PC-9 (cell line): ENCODE measurements around the gene AGRN. TPM values are rescaled to one million over a fixed set of nuclear protein-coding genes. Genes with fewer than 3 reads are reported as not detected.

Experiments used
- BruUV-seq: library from RNA; stranded (reverse); fragments of 400-500 nt; replicated peaks from 2 replicates; lab custom pipeline; 2021; lab: Mats Ljungman, UMichigan
- CTCF ChIA-PET: fragments of 300-600 bp; sonication (Branson Sonifier 250); formaldehyde crosslinking; loops from one replicate; lab custom pipeline; 2022; ENCODE audit warnings: antibody characterized with exemption; lab: Charles Lee
- POLR2A ChIA-PET: fragments of 300-600 bp; sonication (Branson Sonifier 250); formaldehyde crosslinking; loops from one replicate; lab custom pipeline; 2022; ENCODE audit warnings: antibody characterized with exemption; ENCODE audit not compliant: unreplicated experiment; lab: Charles Lee
- DNase-seq, 2 experiments: peaks; one replicate each; pipeline versions ENCODE4 v3.0.0 to v3.0.0-alpha.2; 2015 to 2022; ENCODE audit warnings: mixed read lengths in 1 of 2
- H2AFZ ChIP-seq: fragments of 200-600 bp; sonication (generic); 2 replicates; pipeline ENCODE4 v1.8.1; 2017; ENCODE audit warnings: antibody characterized with exemption
- H3F3A ChIP-seq: fragments of 200-600 bp; sonication (generic); 2 replicates; pipeline ENCODE4 v1.8.1; 2017; ENCODE audit warnings: antibody characterized with exemption, mild to moderate bottlenecking, low read depth; ENCODE audit not compliant: insufficient read depth
- H3K27ac ChIP-seq: fragments of 200-600 bp; sonication (generic); 2 replicates; pipeline ENCODE4 v1.6.1; 2016; ENCODE audit warnings: mixed run types
- H3K27me3 ChIP-seq: fragments of 200-600 bp; sonication (generic); 2 replicates; pipeline ENCODE4 v1.6.1; 2016; ENCODE audit warnings: low read depth, mixed run types; ENCODE audit not compliant: insufficient read depth
- H3K36me3 ChIP-seq: fragments of 200-600 bp; sonication (generic); 2 replicates; pipeline ENCODE4 v1.6.1; 2016; ENCODE audit warnings: low read depth, mixed run types
- H3K4me1 ChIP-seq: fragments of 200-600 bp; sonication (generic); replicated peaks from 2 replicates; pipeline ENCODE4 v1.6.1; 2016; ENCODE audit warnings: mixed run types; ENCODE audit not compliant: insufficient read depth
- H3K4me2 ChIP-seq: fragments of 200-600 bp; sonication (generic); 2 replicates; pipeline ENCODE4 v1.6.1; 2017; ENCODE audit warnings: mixed run types
- H3K4me3 ChIP-seq: fragments of 200-600 bp; sonication (generic); 2 replicates; pipeline ENCODE4 v1.6.1; 2016; ENCODE audit warnings: mixed run types
- H3K79me2 ChIP-seq: fragments of 200-600 bp; sonication (generic); 2 replicates; pipeline ENCODE4 v1.6.1; 2017; ENCODE audit warnings: low read depth, mixed run types
- H3K9me2 ChIP-seq: fragments of 200-600 bp; sonication (generic); 2 replicates; pipeline ENCODE4 v1.8.1; 2017; ENCODE audit warnings: mild to moderate bottlenecking; ENCODE audit not compliant: insufficient read depth
- H3K9me3 ChIP-seq: fragments of 200-600 bp; sonication (generic); 2 replicates; pipeline ENCODE4 v1.8.1; 2016; ENCODE audit warnings: low read depth; ENCODE audit not compliant: insufficient read depth
- H4K20me1 ChIP-seq: fragments of 200-600 bp; sonication (generic); 2 replicates; pipeline ENCODE4 v1.8.1; 2017; ENCODE audit not compliant: insufficient read depth
- EZH2 ChIP-seq: fragments of 200-600 bp; sonication (generic); IDR thresholded peaks from 2 replicates; pipeline ENCODE4 v1.8.0; 2017; ENCODE audit warnings: antibody characterized with exemption, low read depth
- intact Hi-C: fragments of 100-400 bp; cut with micrococcal nuclease; formaldehyde crosslinking; loops from one replicate; pipeline ENCODE4 v1.10.0; 2022; ENCODE audit not compliant: unreplicated experiment
- total RNA-seq: library from RNA; stranded (reverse); gene quantifications from 2 replicates; pipeline ENCODE4 v1.2.3, GENCODE V29; 2021
- TF ChIP-seq, protein P1 (sequence below): fragments of 200-600 bp; sonication (generic); conservative IDR thresholded peaks from 2 replicates; pipeline ENCODE4 v1.6.1; 2017; ENCODE audit warnings: mixed run types, antibody characterized with exemption, mild to moderate bottlenecking, moderate library complexity

Gene AGRN
- total RNA-seq, 1 experiment from 2014 or later: 278 TPM

DNA sequence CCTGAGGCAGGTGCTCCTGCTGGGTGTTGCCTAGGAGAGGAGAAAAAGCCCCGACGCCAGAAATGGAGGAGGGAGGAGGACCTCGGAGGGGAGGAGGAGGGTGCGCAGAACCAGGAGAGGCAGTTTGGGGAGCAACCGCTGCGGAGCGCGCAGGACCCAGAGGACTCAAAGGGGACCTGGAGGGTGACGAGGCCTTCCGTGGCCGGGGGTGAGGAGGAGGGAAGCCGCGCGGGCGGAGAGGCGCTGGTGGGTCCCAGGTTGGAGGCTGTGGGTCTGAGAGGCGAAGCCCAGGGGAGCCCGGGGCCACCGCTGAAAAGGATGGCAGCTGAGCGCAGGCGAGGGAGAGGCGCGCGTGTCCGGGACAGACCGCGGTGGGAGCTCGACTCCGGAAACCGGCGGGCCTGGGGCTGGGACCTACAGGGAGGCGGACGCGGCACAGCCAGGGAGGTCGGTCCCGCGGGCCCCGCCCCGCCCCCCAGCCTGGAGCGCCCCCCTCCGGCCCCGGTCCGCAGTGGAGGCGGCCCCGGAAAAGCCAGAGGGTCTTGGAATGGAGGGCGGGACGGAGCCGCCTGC, 39.1 kb downstream of the AGRN start:
- Histone ChIP-seq H3K27me3 (no peaks in the 10 kb centered on the region), H3K4me1 (peaks cover 33% of the 10 kb centered on the region), H3K4me3 (peak overlapping the region; percentile 79), H3K9me3 (no peaks in the 10 kb centered on the region), H3K4me2 (peak overlapping the region; percentile 96), H3K79me2 (no peaks in the 10 kb centered on the region), H4K20me1 (no peaks in the 10 kb centered on the region; the same call in 1 of the 2 replicates), H3K9me2 (no peaks in the 10 kb centered on the region), H3K27ac (no peak overlapping the region), H3F3A (peaks cover 29% of the 10 kb centered on the region; the same call in 1 of the 2 replicates), H2AFZ (peak overlapping the region; percentile 82), H3K36me3 (no peaks in the 10 kb centered on the region)
- TF ChIP-seq, protein P1, sequence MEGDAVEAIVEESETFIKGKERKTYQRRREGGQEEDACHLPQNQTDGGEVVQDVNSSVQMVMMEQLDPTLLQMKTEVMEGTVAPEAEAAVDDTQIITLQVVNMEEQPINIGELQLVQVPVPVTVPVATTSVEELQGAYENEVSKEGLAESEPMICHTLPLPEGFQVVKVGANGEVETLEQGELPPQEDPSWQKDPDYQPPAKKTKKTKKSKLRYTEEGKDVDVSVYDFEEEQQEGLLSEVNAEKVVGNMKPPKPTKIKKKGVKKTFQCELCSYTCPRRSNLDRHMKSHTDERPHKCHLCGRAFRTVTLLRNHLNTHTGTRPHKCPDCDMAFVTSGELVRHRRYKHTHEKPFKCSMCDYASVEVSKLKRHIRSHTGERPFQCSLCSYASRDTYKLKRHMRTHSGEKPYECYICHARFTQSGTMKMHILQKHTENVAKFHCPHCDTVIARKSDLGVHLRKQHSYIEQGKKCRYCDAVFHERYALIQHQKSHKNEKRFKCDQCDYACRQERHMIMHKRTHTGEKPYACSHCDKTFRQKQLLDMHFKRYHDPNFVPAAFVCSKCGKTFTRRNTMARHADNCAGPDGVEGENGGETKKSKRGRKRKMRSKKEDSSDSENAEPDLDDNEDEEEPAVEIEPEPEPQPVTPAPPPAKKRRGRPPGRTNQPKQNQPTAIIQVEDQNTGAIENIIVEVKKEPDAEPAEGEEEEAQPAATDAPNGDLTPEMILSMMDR: no peak; the same call in 1 of the 2 replicates
- TF ChIP-seq EZH2: no peak
- intact Hi-C loops: no loop called here
- BruUV-seq: no TSS peak
- peak in 1 of 2 experiments; percentile 34 for DNase-seq
- CTCF ChIA-PET: interaction anchor here (0.6 to 0.7 kb wide), 2 partner anchors 21 to 45 kb away, joined by 3 to 4 read pairs; no protein-coding TSS in a partner anchor
- POLR2A ChIA-PET: no interaction called here

DNA sequence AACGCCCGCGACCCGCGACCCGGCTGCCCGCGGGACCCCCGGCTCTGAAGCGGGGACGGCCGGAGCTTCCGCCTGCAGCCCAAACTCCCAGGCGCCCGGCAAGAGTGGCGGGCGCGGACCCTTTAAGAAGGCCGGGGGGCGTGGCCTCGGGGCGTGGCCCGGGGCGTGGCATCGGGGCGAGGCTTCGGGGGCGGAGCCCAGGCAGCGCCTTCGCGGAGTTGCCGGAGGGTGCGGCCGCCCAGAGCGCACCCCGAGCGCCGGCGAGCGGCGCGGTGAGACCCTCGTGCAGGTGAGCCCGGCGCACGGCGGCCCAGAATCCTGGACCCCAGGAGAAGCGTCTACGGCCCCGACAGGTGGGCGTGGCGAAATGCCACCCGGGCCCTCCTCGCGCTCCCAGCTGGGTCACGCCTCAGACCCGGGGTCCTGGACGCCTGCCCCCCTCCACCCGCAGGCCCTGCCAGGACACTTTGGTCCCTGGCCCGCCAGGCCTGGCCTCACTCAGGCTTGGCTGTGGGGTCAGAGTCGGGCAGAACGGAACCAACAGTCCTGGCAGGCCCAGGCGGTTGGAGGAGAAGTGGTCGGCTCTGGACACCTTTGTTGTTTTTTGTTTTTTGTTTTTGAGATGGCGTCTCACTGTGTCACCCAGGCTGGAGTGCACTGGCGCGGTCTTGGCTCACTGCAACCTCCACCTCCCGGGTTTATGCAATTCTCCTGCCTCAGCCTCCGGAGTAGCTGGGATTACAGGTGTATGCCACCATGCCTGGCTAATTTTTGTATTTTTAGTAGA, 39.8 kb downstream of the AGRN start:
- H3K4me1 ChIP-seq: peaks cover 37% of the 10 kb centered on the region
- peak overlapping the region; percentile 79 for H3K4me3 ChIP-seq
- no peaks in the 10 kb centered on the region for H3K9me2 ChIP-seq
- intact Hi-C loops: no loop called here
- ChIA-PET CTCF (no interaction called here), POLR2A (no interaction called here)
- H3K79me2 ChIP-seq: no peaks in the 10 kb centered on the region
- H3F3A ChIP-seq: peaks cover 35% of the 10 kb centered on the region
- no peaks in the 10 kb centered on the region for H3K36me3 ChIP-seq
- no peak for TF ChIP-seq EZH2
- TF ChIP-seq, protein P1: no peak
- H3K27me3 ChIP-seq: no peaks in the 10 kb centered on the region
- peak overlapping the region; percentile 82 for H2AFZ ChIP-seq
- no peaks in the 10 kb centered on the region; the same call in 1 of the 2 replicates for H4K20me1 ChIP-seq
- H3K27ac ChIP-seq: no peak overlapping the region
- peak overlapping the region; percentile 96 for H3K4me2 ChIP-seq
- H3K9me3 ChIP-seq: no peaks in the 10 kb centered on the region
- DNase-seq: peak; percentile 72 to 91
- TSS peak; percentile 46 for BruUV-seq

DNA sequence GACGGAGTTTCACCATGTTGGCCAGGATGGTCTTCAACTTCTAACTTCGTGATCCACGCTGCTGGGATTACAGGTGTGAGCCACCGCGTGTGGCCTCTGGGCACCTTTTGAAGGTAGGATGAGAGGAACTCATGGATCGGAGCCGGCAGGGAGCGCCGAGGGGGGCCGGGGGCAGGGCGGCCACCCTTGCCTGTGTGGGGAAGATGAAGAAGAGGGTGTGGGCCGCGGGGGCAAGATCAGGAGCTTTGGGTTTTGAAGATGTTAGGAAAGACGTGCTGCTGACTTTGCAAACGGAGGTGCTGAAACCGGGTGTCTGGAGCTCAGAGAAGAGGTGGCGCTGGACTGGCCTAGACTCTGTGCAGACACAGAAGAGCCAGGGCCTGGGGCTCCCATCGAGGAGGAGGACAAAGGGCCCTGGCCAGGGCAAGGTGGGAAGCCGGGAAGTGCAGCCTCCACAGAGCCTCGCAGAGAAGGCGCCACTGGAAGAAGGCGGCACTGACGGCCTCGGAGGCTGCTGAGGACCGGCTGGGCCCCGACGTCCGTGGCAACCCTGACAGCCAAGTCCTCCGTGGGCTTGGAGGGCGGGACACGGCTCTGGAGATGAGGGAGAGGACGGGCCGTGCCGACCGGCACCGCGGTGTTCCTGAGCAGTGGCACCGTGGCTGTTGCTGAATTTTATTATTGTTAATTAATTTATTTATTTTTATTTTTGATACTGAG, 40.5 kb downstream of the AGRN start:
- Histone ChIP-seq H3K36me3 (no peaks in the 10 kb centered on the region), H3K27ac (no peak overlapping the region), H3K4me2 (peak overlapping the region; percentile 96), H3K9me2 (no peaks in the 10 kb centered on the region), H4K20me1 (no peaks in the 10 kb centered on the region; the same call in 1 of the 2 replicates), H2AFZ (no peak overlapping the region), H3K4me3 (peak overlapping the region; percentile 79; the same call in 1 of the 2 replicates), H3K4me1 (peaks cover 37% of the 10 kb centered on the region), H3K27me3 (no peaks in the 10 kb centered on the region), H3F3A (peaks cover 37% of the 10 kb centered on the region), H3K79me2 (no peaks in the 10 kb centered on the region), H3K9me3 (no peaks in the 10 kb centered on the region)
- DNase-seq: no peak
- TF ChIP-seq, protein P1: no peak
- no peak for TF ChIP-seq EZH2
- intact Hi-C loops: no loop called here
- ChIA-PET CTCF (interaction anchor here (0.7 kb wide), 1 partner anchor 302 kb away, joined by 4 read pairs; no protein-coding TSS in a partner anchor), POLR2A (no interaction called here)
- BruUV-seq: no TSS peak
